Heart left ventricle (tissue), 13 donors: ENCODE measurements around the gene MAP4K1.

Experiments
- POLR2A ChIP-seq, 2 donors: fragments of 450-650 bp; IDR thresholded peaks; one replicate each; pipeline ENCODE4 v1.6.1; 2017; ENCODE audit warnings: antibody characterized with exemption in 2 of 2, mild to moderate bottlenecking in 2 of 2, moderate library complexity in 2 of 2
- TF ChIP-seq, protein P1 (sequence below), 12 donors: fragments of 200-600 bp; sonication (generic) in 4 of 12; IDR thresholded peaks; one replicate each; pipeline versions ENCODE4 v1.5.0 to v1.8.0; 2018 to 2022; ENCODE audit warnings: antibody characterized with exemption in 12 of 12, mild to moderate bottlenecking in 5 of 12
- donor health status: ischemic (EF 13 %, LVEDD 7.1; RV severe dilation, severe dysfunction).
- donor health status: DM: no; HTN: yes; CAD: no.
- donor health status: DM: no; HTN: no; CAD: no.
- donor health status: ischemic (EF 25% LVEDD 6.9; RV normal size, moderate dysfunction).
- donor health status: ischemic (EF 25% LVEDD 5.7; RV mildly dilated, moderate dysfunction).
- donor health status: ischemic (EF 35%, LVEDD 5.7; RV mildly dilated, moderate dysfunction).
- donor health status: nonischemic (EF 11% LVEDD 7.7; RV severe dilation, severe dysfunction).
- donor health status: DM: yes; HTN: yes; CAD: no.
- donor health status: PGD.
- donor health status: ischemic (EF 29% LVEDD 5.4; RV normal size, mild dysfunction).
- donor health status: nonischemic (EF 23%, LVEDD 6.1; RV moderate dilation, normal function).

DNA sequence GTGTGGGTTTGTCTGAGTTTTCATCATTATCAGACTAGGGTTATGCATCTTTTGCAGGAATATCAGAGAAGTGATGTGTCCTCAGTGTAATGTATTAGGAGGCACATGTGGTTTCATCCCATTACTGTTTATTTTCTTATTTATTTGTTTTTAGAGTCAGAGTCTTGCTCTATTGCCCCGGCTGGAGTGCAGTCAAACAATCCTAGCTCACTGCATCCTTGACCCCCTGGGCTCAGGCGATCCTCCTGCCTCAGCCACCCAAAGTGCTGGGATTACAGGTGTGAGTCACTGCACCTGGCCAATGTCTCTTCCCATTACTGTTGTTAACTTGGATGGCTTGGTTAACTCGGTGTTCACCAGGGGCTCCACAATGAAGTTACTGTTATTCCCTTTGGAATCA is 67.4 kb downstream of the MAP4K1 start:
- TF ChIP-seq, protein P1, sequence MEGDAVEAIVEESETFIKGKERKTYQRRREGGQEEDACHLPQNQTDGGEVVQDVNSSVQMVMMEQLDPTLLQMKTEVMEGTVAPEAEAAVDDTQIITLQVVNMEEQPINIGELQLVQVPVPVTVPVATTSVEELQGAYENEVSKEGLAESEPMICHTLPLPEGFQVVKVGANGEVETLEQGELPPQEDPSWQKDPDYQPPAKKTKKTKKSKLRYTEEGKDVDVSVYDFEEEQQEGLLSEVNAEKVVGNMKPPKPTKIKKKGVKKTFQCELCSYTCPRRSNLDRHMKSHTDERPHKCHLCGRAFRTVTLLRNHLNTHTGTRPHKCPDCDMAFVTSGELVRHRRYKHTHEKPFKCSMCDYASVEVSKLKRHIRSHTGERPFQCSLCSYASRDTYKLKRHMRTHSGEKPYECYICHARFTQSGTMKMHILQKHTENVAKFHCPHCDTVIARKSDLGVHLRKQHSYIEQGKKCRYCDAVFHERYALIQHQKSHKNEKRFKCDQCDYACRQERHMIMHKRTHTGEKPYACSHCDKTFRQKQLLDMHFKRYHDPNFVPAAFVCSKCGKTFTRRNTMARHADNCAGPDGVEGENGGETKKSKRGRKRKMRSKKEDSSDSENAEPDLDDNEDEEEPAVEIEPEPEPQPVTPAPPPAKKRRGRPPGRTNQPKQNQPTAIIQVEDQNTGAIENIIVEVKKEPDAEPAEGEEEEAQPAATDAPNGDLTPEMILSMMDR (IDR thresholded peaks at IDR 0.05): no peak
- TF ChIP-seq POLR2A (IDR thresholded peaks at IDR 0.05): no peak
